Measurements from ENCODE around the gene PER2. TPM values are rescaled to one million over a fixed set of nuclear protein-coding genes. Genes with fewer than 3 reads are reported as not detected.
"Not testable (repeated sequence)": the region's sequence is repeated elsewhere in the genome, so short reads cannot be mapped to it uniquely, and the experiment has no call there.

Gene PER2
- total RNA-seq, 1 experiment from 2014 or later = 6.6 TPM

DNA sequence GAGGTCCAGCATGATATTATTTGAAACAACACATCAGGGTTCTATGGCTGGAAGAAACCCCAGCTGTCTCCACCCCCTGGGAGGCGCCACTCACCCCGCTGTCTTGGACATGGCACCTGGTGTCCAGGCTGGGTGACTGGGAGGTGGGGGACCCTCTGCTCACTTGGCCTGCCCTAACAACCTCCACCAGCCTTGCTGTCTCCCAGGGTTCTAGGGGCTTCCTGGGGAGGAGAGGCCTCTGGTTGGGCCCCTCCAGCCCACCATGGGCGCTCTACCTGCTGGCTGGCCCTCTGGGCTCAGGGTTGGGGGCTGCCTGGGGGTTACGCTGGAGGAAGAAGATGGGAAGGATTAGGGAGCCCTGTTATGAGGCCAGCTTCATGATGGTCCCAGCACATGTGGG is 16.3 kb downstream of the PER2 start (continued):
- TF ChIP-seq, protein P1, sequence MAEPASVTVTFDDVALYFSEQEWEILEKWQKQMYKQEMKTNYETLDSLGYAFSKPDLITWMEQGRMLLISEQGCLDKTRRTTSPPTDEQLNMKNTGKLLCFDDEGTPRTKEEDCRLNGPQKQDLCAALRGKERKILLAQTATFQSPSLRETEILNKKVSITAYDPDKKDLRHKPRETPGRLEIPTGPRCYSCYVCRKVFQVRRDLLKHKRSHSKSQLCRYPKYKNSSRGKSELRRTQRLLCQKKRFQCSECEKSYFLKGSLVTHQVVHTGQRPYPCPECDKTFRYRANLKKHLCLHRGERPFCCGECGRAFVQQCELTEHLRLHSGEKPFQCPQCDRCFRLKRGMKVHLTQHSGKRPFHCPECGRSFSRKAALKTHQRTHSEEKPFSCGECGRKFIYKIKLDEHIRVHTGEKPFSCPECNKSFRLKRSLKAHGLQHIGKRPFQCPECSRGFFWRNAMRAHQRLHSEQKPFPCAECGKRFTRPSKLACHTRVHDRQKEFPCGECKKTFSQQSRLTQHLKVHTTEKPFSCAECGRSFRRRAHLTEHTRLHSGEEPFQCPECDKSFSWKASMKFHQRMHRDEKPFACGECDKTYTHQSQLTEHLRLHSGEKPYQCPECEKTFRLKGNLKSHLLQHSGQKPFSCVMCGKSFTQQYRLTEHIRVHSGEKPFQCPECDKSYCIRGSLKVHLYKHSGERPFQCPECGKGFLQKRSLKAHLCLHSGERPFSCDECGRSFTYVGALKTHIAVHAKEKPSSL (CRISPR knock-in tag; conservative IDR thresholded peaks at IDR 0.05) = no peak
- TF ChIP-seq NR3C1 (CRISPR knock-in tag; conservative IDR thresholded peaks at IDR 0.05; ENCODE audit: low read depth) (no peak), NR2C2 (CRISPR knock-in tag; IDR thresholded peaks at IDR 0.05) (no peak)

DNA sequence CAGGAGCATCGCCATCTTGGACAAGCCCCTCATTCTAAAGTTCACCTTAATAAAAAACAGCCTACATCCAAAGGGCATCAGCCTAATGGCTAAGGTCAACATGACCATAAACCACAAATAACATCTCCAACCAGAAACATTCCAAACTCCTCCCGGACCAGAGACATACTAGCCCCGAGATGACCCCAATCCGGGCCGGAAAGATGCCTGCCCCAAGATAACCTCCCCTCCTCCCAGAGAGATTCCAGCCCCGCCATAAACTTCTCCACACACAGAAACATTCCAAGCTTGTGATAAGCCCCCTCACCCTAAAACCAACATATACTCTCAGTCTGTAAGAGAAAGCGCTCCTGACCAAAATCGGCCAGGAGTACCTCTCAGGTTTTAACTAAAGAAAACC is 16.7 kb downstream of the PER2 start:
- H3K4me3 Mint-ChIP-seq, H3K4me1 Mint-ChIP-seq: not testable (repeated sequence)
- CTCF ChIA-PET = interaction anchor here (7.0 kb wide), 1 partner anchor 8 kb away, joined by 79 read pairs; no protein-coding TSS in a partner anchor

GRCh38 chr2:238271061-238271554 is 17.3 kb downstream of the PER2 start:
- POLR2A ChIA-PET = interaction anchor here (0.6 kb wide), 1 partner anchor 69 kb away, joined by 3 read pairs; no protein-coding TSS in a partner anchor
- TF ChIP-seq ATF2 (CRISPR knock-in tag; IDR thresholded peaks at IDR 0.05; ENCODE audit: borderline replicate concordance, low read depth) (no peak), JAZF1 (CRISPR knock-in tag; IDR thresholded peaks at IDR 0.05) (no peak), ZNF121 (CRISPR knock-in tag; IDR thresholded peaks at IDR 0.05) (no peak), GRHL2 (CRISPR knock-in tag; IDR thresholded peaks at IDR 0.05; ENCODE audit: insufficient replicate concordance, severe bottlenecking) (no peak), ATF6 (CRISPR knock-in tag; IDR thresholded peaks at IDR 0.05) (no peak), ZNF317 (CRISPR knock-in tag; IDR thresholded peaks at IDR 0.05; ENCODE audit: borderline replicate concordance, low read depth) (no peak), NR2C2 (CRISPR knock-in tag; IDR thresholded peaks at IDR 0.05) (no peak)
- no peak for DNase-seq (ENCODE audit: low spot score)
- no peak overlapping the region for H3K4me3 Mint-ChIP-seq
- CTCF ChIA-PET = no interaction called here
- peaks cover 5% of the 10 kb centered on the region for H3K36me3 Mint-ChIP-seq
- ATAC-seq = no peak
- no peaks in the 10 kb centered on the region for H3K4me1 Mint-ChIP-seq
- H3K27ac Mint-ChIP-seq = no peak overlapping the region
- no peaks in the 10 kb centered on the region for H3K27me3 Mint-ChIP-seq (ENCODE audit: low read depth)
- no peaks in the 10 kb centered on the region for H3K9me3 Mint-ChIP-seq

More for the DNA sequence above, 16.7 kb downstream of the PER2 start:
- H3K27me3 Mint-ChIP-seq (ENCODE audit: low read depth); POLR2A ChIA-PET; H3K9me3 Mint-ChIP-seq; H3K36me3 Mint-ChIP-seq; DNase-seq (ENCODE audit: low spot score); H3K27ac Mint-ChIP-seq; ATAC-seq: not testable (repeated sequence)

- no peak for DNase-seq (ENCODE audit: low spot score)
These were observed 17.8 kb downstream of the PER2 start for GRCh38 chr2:238270606-238271005.

More at GRCh38 chr2:238270606-238271005, 17.8 kb downstream of the PER2 start:
- no peaks in the 10 kb centered on the region for H3K4me1 Mint-ChIP-seq
- ATAC-seq = no peak
- H3K4me3 Mint-ChIP-seq = no peak overlapping the region
- H3K9me3 Mint-ChIP-seq = no peaks in the 10 kb centered on the region
- TF ChIP-seq HMGA2 (CRISPR knock-in tag; IDR thresholded peaks at IDR 0.05) (no peak), ZNF263 (CRISPR knock-in tag; IDR thresholded peaks at IDR 0.05; ENCODE audit: low read depth) (no peak), ATF3 (CRISPR knock-in tag; conservative IDR thresholded peaks at IDR 0.05) (no peak), SMAD3 (CRISPR knock-in tag; IDR thresholded peaks at IDR 0.05; ENCODE audit: borderline replicate concordance) (no peak), JAZF1 (CRISPR knock-in tag; IDR thresholded peaks at IDR 0.05) (no peak), ETV6 (CRISPR knock-in tag; IDR thresholded peaks at IDR 0.05) (no peak), ZBTB21 (CRISPR knock-in tag; IDR thresholded peaks at IDR 0.05; ENCODE audit: borderline replicate concordance) (no peak)
- CTCF ChIA-PET = no interaction called here
- peaks cover 5% of the 10 kb centered on the region for H3K36me3 Mint-ChIP-seq
- no peaks in the 10 kb centered on the region for H3K27me3 Mint-ChIP-seq (ENCODE audit: low read depth)
- no peak overlapping the region for H3K27ac Mint-ChIP-seq
- POLR2A ChIA-PET = interaction anchor here (0.6 kb wide), 1 partner anchor 68 kb away, joined by 3 read pairs; no protein-coding TSS in a partner anchor
